WTC11 (cell line): ENCODE data around the gene ACSS3. TPM values are rescaled to one million over a fixed set of nuclear protein-coding genes. Genes with fewer than 3 reads are reported as not detected.
"Not testable (repeated sequence)": the region's sequence is repeated elsewhere in the genome, so short reads cannot be mapped to it uniquely, and the experiment has no call there.

Source experiments
- ATAC-seq: fragments of 200-7000 bp; cut with Tn5 transposase; 2 replicates; pipeline ENCODE4 v1.10.0; 2021; ENCODE audit warnings: mild to moderate bottlenecking, moderate library complexity
- CTCF ChIA-PET: fragments of 300-600 bp; sonication (Branson Sonifier 250); formaldehyde crosslinking; loops from one replicate; lab custom pipeline; 2021; ENCODE audit warnings: antibody characterized with exemption; lab: Charles Lee
- POLR2A ChIA-PET: fragments of 350-600 bp; sonication (Branson Sonifier 250); formaldehyde crosslinking; loops from one replicate; lab custom pipeline; 2021; ENCODE audit warnings: antibody characterized with exemption; lab: Charles Lee
- DNase-seq: peaks from one replicate; pipeline ENCODE4 v3.0.0; 2021; ENCODE audit warnings: low spot score
- H3K27ac Mint-ChIP-seq: 2 replicates; pipeline ENCODE4 v1.8.0; 2021; ENCODE audit warnings: mixed read lengths
- H3K27me3 Mint-ChIP-seq: 2 replicates; pipeline ENCODE4 v1.8.0; 2021; ENCODE audit warnings: low read depth, mild to moderate bottlenecking, moderate library complexity, mixed read lengths
- H3K36me3 Mint-ChIP-seq: 2 replicates; pipeline ENCODE4 v1.8.0; 2021; ENCODE audit warnings: mixed read lengths
- H3K4me1 Mint-ChIP-seq: 2 replicates; pipeline ENCODE4 v1.8.0; 2022; ENCODE audit warnings: mixed read lengths
- H3K4me3 Mint-ChIP-seq: 2 replicates; pipeline ENCODE4 v1.8.0; 2021; ENCODE audit warnings: mild to moderate bottlenecking, moderate library complexity, mixed read lengths
- H3K9me3 Mint-ChIP-seq: 2 replicates; pipeline ENCODE4 v1.8.0; 2021; ENCODE audit warnings: mixed read lengths
- CREM ChIP-seq: sonication (generic); formaldehyde crosslinking; IDR thresholded peaks from 2 replicates; pipeline ENCODE4 v1.8.1; 2022; ENCODE audit warnings: mild to moderate bottlenecking, missing genetic modification reagents, moderate library complexity
- FOXK1 ChIP-seq: sonication (generic); formaldehyde crosslinking; IDR thresholded peaks from 2 replicates; pipeline ENCODE4 v1.8.0; 2022; ENCODE audit warnings: mild to moderate bottlenecking, moderate library complexity, missing genetic modification reagents
- GRHL2 ChIP-seq: fragments of 250-450 bp; sonication (Bioruptor Pico); IDR thresholded peaks from 2 replicates; pipeline ENCODE4 v1.8.0; 2022; ENCODE audit warnings: mild to moderate bottlenecking, moderate library complexity; ENCODE audit not compliant: insufficient replicate concordance, severe bottlenecking
- NFE2L1 ChIP-seq: sonication (generic); formaldehyde crosslinking; IDR thresholded peaks from 2 replicates; pipeline ENCODE4 v1.8.1; 2023; ENCODE audit warnings: missing genetic modification reagents
- NR3C1 ChIP-seq: sonication (generic); formaldehyde crosslinking; conservative IDR thresholded peaks from 2 replicates; pipeline ENCODE4 v1.8.1; 2023; ENCODE audit warnings: low read depth, mild to moderate bottlenecking, missing genetic modification reagents
- OVOL2 ChIP-seq: fragments of 250-450 bp; sonication (Bioruptor Pico); IDR thresholded peaks from 2 replicates; pipeline ENCODE4 v1.9.0; 2021; ENCODE audit warnings: mild to moderate bottlenecking, borderline replicate concordance
- RORB ChIP-seq: fragments of 250-450 bp; sonication (Bioruptor Pico); IDR thresholded peaks from 2 replicates; pipeline ENCODE4 v1.9.0; 2021; ENCODE audit warnings: mild to moderate bottlenecking
- SP1 ChIP-seq: sonication (generic); formaldehyde crosslinking; conservative IDR thresholded peaks from 2 replicates; pipeline ENCODE4 v1.8.1; 2022; ENCODE audit warnings: missing genetic modification reagents
- TP53 ChIP-seq: sonication (generic); formaldehyde crosslinking; IDR thresholded peaks from 2 replicates; pipeline ENCODE4 v1.8.1; 2023; ENCODE audit warnings: mild to moderate bottlenecking, missing genetic modification reagents
- ZBTB21 ChIP-seq: sonication (generic); formaldehyde crosslinking; IDR thresholded peaks from 2 replicates; pipeline ENCODE4 v1.8.1; 2023; ENCODE audit warnings: mild to moderate bottlenecking, missing genetic modification reagents, borderline replicate concordance
- ZNF396 ChIP-seq: fragments of 250-450 bp; sonication (Bioruptor Pico); IDR thresholded peaks from 2 replicates; pipeline ENCODE4 v1.8.0; 2021; ENCODE audit warnings: mild to moderate bottlenecking, moderate library complexity, borderline replicate concordance
- ZNF416 ChIP-seq: fragments of 250-450 bp; sonication (Bioruptor Pico); IDR thresholded peaks from 2 replicates; pipeline ENCODE4 v1.9.0; 2021; ENCODE audit warnings: mild to moderate bottlenecking, inconsistent platforms
- total RNA-seq: library from RNA; stranded (reverse); gene quantifications from 3 replicates; pipeline ENCODE4 v1.2.3, GENCODE V29; 2021
- TF ChIP-seq, protein P1 (sequence below): fragments of 250-450 bp; sonication (Bioruptor Pico); IDR thresholded peaks from 2 replicates; pipeline ENCODE4 v2.1.2; 2022; ENCODE audit warnings: mild to moderate bottlenecking, moderate library complexity
- TF ChIP-seq, protein P2 (sequence below): sonication (generic); formaldehyde crosslinking; IDR thresholded peaks from 2 replicates; pipeline ENCODE4 v1.8.1; 2022; ENCODE audit warnings: low read depth, mild to moderate bottlenecking, moderate library complexity, missing genetic modification reagents, borderline replicate concordance
- TF ChIP-seq, protein P3 (sequence below): sonication (generic); formaldehyde crosslinking; IDR thresholded peaks from 2 replicates; pipeline ENCODE4 v1.8.1; 2023; ENCODE audit warnings: mild to moderate bottlenecking, missing genetic modification reagents
- TF ChIP-seq, protein P4 (sequence below): sonication (generic); formaldehyde crosslinking; conservative IDR thresholded peaks from 2 replicates; pipeline ENCODE4 v1.8.1; 2022; ENCODE audit warnings: mild to moderate bottlenecking, missing genetic modification reagents
- TF ChIP-seq, protein P5 (sequence below): fragments of 200-600 bp; IDR thresholded peaks from 2 replicates; pipeline ENCODE4 v1.8.0; 2022; ENCODE audit warnings: antibody characterized with exemption

ACSS3 gene
- total RNA-seq, 1 experiment from 2014 or later, result 18.6 TPM

DNA sequence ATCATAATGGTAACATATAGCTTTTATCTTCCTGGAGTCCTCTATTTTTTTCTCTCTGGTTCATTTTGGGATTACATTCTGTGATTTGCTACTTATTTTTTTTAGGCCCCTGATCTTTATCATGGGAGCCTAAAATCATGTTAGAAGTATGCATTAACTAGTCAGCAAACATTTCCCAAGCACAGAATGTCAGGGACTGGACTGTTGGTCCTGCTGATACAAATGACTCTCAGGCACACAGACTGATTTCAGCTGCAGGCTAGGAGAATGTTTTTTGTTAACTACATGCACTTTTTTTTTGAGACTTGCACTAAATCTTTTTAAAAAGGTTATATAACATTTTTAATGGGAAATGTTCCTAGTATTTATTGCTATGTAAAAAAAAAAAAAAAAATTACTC is 131.1 kb downstream of the ACSS3 start:
- no peak overlapping the region for H3K4me3 Mint-ChIP-seq
- ChIA-PET POLR2A (no interaction called here), CTCF (interaction anchor here (1.2 kb wide), 1 partner anchor 49 kb away, joined by 4 read pairs; no protein-coding TSS in a partner anchor)
- no peaks in the 10 kb centered on the region for H3K9me3 Mint-ChIP-seq
- no peak overlapping the region for H3K27ac Mint-ChIP-seq
- ATAC-seq, result no peak
- DNase-seq, result no peak
- peaks cover 27% of the 10 kb centered on the region for H3K27me3 Mint-ChIP-seq
- H3K36me3 Mint-ChIP-seq, result no peaks in the 10 kb centered on the region
- TF ChIP-seq ZNF396 (CRISPR knock-in tag) (no peak), NFE2L1 (CRISPR knock-in tag) (no peak), NR3C1 (CRISPR knock-in tag) (no peak), ZNF416 (no peak), ZBTB21 (CRISPR knock-in tag) (no peak), GRHL2 (no peak), TP53 (CRISPR knock-in tag) (no peak), CREM (CRISPR knock-in tag) (no peak)
- TF ChIP-seq, protein P1, sequence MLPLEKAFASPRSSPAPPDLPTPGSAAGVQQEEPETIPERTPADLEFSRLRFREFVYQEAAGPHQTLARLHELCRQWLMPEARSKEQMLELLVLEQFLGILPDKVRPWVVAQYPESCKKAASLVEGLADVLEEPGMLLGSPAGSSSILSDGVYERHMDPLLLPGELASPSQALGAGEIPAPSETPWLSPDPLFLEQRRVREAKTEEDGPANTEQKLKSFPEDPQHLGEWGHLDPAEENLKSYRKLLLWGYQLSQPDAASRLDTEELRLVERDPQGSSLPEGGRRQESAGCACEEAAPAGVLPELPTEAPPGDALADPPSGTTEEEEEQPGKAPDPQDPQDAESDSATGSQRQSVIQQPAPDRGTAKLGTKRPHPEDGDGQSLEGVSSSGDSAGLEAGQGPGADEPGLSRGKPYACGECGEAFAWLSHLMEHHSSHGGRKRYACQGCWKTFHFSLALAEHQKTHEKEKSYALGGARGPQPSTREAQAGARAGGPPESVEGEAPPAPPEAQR (CRISPR knock-in tag), result no peak
- TF ChIP-seq, protein P2, sequence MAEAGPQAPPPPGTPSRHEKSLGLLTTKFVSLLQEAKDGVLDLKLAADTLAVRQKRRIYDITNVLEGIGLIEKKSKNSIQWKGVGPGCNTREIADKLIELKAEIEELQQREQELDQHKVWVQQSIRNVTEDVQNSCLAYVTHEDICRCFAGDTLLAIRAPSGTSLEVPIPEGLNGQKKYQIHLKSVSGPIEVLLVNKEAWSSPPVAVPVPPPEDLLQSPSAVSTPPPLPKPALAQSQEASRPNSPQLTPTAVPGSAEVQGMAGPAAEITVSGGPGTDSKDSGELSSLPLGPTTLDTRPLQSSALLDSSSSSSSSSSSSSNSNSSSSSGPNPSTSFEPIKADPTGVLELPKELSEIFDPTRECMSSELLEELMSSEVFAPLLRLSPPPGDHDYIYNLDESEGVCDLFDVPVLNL, result no peak
- H3K4me1 Mint-ChIP-seq, result peaks cover 69% of the 10 kb centered on the region

DNA sequence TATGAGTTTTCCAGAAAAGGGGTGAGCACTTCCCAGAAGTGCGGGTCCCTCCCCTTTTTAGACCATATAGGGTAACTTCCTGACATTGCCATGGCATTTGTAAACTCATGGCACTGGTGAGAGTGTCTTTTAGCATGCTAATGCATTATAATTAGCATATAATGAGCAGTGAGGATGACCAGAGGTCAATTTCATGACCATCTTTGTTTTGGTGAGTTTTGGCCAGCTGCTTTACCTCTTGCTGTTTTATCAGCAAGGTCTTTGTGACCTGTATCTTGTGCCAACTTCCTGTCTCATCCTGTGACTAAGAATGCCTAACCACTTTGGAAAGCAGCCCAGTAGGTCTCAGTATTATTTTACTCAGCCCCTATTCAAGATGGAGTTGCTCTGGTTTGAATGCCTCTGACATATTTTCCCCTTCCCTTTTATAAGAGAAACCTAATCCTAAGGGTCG is 131.9 kb downstream of the ACSS3 start:
- peaks cover 27% of the 10 kb centered on the region for H3K27me3 Mint-ChIP-seq

DNA sequence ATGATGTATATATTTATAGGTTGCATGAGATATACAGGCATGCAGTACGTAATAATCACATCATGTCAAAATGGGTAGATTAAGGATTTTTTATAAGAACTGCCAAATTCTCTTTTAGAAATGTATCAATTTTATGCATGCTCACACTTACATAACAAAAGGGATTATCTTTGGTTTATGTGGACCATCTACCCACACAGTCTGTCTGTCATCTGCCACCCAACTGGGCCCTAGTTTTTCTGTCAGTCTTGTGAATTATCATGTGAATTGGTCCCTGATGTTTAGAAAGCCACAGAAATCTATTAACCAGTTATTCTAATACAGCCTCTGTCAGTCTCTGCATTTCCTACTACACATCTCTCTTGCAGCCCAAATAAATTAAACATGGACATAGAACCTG is 133.4 kb downstream of the ACSS3 start:
- no peaks in the 10 kb centered on the region for H3K36me3 Mint-ChIP-seq
- peaks cover 55% of the 10 kb centered on the region for H3K4me1 Mint-ChIP-seq
- no peak for TF ChIP-seq RORB (CRISPR knock-in tag)
- H3K9me3 Mint-ChIP-seq, result no peaks in the 10 kb centered on the region
- peaks cover 27% of the 10 kb centered on the region for H3K27me3 Mint-ChIP-seq
- DNase-seq (no peak), ATAC-seq (no peak)
- POLR2A ChIA-PET, result no interaction called here
- no peak overlapping the region for H3K27ac Mint-ChIP-seq
- CTCF ChIA-PET, result no interaction called here
- no peak overlapping the region for H3K4me3 Mint-ChIP-seq

More for the DNA sequence above, 131.9 kb downstream of the ACSS3 start:
- H3K4me3 Mint-ChIP-seq, H3K9me3 Mint-ChIP-seq, H3K27ac Mint-ChIP-seq: not testable (repeated sequence)
- CTCF ChIA-PET, result interaction anchor here (1.2 kb wide), 1 partner anchor 48 kb away, joined by 4 read pairs; no protein-coding TSS in a partner anchor
- 0 out of 2 replicates have a peak, but pooled peaks have one; percentile 28 for TF ChIP-seq FOXK1 (CRISPR knock-in tag)
- TF ChIP-seq, all 79 proteins: peak for 1; not testable (repeated sequence) for 78
- H3K36me3 Mint-ChIP-seq, DNase-seq, POLR2A ChIA-PET: not testable (repeated sequence)
- peak; percentile 16 for ATAC-seq
- peaks cover 69% of the 10 kb centered on the region for H3K4me1 Mint-ChIP-seq

DNA sequence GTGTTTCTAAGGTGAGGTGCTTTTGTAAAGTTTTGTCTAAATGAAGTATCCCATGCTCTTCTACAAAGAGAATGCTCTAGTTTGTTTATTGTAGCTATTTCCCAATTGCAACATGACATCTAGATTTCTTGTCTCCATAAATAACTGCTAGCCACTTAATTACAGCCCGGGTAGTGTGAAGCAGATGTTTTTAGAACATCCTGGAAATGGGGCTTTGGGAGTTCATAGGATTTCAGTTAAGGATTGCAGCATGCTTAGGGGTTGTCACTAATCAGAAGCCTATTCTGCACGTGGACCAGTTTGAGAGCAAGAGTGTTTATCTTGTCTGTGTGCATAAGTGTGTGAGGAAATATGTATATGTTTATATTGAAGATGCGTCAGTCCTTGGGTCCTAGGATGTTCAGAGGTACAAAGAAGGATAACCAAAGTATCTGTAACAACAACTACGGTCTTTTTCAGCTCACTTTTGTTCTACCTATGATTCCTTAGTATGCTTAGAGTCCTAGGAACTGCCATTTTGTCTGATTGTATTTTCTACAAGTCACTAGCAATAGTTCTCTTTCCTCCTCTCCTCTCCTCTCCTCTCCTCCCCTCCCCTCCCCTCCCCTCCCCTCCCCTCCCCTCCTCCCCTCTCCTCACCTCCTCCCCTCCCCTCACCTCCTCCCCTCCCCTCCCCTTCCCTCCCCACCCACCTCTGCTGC is 135.3 kb downstream of the ACSS3 start:
- ATAC-seq, result no peak

More for the DNA sequence above, 135.3 kb downstream of the ACSS3 start:
- Mint-ChIP-seq H3K4me3 (no peak overlapping the region), H3K9me3 (no peaks in the 10 kb centered on the region), H3K36me3 (no peaks in the 10 kb centered on the region), H3K27ac (no peak overlapping the region), H3K27me3 (peaks cover 23% of the 10 kb centered on the region), H3K4me1 (peaks cover 37% of the 10 kb centered on the region)
- ChIA-PET CTCF (no interaction called here), POLR2A (no interaction called here)
- no peak for DNase-seq
- TF ChIP-seq, protein P3, sequence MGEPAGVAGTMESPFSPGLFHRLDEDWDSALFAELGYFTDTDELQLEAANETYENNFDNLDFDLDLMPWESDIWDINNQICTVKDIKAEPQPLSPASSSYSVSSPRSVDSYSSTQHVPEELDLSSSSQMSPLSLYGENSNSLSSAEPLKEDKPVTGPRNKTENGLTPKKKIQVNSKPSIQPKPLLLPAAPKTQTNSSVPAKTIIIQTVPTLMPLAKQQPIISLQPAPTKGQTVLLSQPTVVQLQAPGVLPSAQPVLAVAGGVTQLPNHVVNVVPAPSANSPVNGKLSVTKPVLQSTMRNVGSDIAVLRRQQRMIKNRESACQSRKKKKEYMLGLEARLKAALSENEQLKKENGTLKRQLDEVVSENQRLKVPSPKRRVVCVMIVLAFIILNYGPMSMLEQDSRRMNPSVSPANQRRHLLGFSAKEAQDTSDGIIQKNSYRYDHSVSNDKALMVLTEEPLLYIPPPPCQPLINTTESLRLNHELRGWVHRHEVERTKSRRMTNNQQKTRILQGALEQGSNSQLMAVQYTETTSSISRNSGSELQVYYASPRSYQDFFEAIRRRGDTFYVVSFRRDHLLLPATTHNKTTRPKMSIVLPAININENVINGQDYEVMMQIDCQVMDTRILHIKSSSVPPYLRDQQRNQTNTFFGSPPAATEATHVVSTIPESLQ (CRISPR knock-in tag), result no peak
- TF ChIP-seq, protein P4, sequence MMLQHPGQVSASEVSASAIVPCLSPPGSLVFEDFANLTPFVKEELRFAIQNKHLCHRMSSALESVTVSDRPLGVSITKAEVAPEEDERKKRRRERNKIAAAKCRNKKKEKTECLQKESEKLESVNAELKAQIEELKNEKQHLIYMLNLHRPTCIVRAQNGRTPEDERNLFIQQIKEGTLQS (CRISPR knock-in tag), result no peak
- TF ChIP-seq OVOL2 (CRISPR knock-in tag) (no peak), GRHL2 (no peak), SP1 (CRISPR knock-in tag) (no peak)
- TF ChIP-seq, protein P5, sequence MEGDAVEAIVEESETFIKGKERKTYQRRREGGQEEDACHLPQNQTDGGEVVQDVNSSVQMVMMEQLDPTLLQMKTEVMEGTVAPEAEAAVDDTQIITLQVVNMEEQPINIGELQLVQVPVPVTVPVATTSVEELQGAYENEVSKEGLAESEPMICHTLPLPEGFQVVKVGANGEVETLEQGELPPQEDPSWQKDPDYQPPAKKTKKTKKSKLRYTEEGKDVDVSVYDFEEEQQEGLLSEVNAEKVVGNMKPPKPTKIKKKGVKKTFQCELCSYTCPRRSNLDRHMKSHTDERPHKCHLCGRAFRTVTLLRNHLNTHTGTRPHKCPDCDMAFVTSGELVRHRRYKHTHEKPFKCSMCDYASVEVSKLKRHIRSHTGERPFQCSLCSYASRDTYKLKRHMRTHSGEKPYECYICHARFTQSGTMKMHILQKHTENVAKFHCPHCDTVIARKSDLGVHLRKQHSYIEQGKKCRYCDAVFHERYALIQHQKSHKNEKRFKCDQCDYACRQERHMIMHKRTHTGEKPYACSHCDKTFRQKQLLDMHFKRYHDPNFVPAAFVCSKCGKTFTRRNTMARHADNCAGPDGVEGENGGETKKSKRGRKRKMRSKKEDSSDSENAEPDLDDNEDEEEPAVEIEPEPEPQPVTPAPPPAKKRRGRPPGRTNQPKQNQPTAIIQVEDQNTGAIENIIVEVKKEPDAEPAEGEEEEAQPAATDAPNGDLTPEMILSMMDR, result no peak
